Activated CD4-positive, alpha-beta T cell treated with anti-CD3 and anti-CD28 coated beads for 24 hours (primary cell): ENCODE measurements around the gene PTGDS.
"Not testable (repeated sequence)": the region's sequence is repeated elsewhere in the genome, so short reads cannot be mapped to it uniquely, and the experiment has no call there.

Source experiments
- DNase-seq, 2 donors: peaks; one replicate each; pipeline ENCODE4 v3.0.0-alpha.2; 2020; ENCODE audit warnings: low read depth in 2 of 2

Gene PTGDS

GRCh38 chr9:136990242-136990911 lies 13.1 kb downstream of the PTGDS start:
- DNase-seq, result no peak

GRCh38 chr9:136991993-136992818 lies 14.9 kb downstream of the PTGDS start, which contains the start of gene PAXX:
TSS of gene PAXX (plus strand) at chr9:136992422. CDS start at chr9:136992444, 22 bp downstream.
- DNase-seq, result peak; percentile 94 to 95

GRCh38 chr9:136992819-136993369 lies 15.6 kb downstream of the PTGDS start:
- DNase-seq, result no peak

GRCh38 chr9:136994180-136994887 lies 17.0 kb downstream of the PTGDS start:
- DNase-seq, result no peak

- no peak for DNase-seq
Observed at GRCh38 chr9:136994888-136995230, 17.6 kb downstream of the PTGDS start.

- DNase-seq, result no peak
Observed at GRCh38 chr9:136995362-136995761, 18.1 kb downstream of the PTGDS start.

- DNase-seq, result no peak
Observed at GRCh38 chr9:136995772-136996311, 18.5 kb downstream of the PTGDS start.

- no peak for DNase-seq
Observed at GRCh38 chr9:136996361-136997292, 19.3 kb downstream of the PTGDS start, which contains the start of gene CLIC3. TSS of gene CLIC3 (minus strand) at chr9:136996568. CDS start at chr9:136996543, 25 bp downstream.

GRCh38 chr9:136997371-136997770 lies 20.1 kb downstream of the PTGDS start:
- DNase-seq, result no peak

GRCh38 chr9:136997830-136998234 lies 20.5 kb downstream of the PTGDS start:
- no peak for DNase-seq

- no peak for DNase-seq
Observed at GRCh38 chr9:137000177-137000930, 23.1 kb downstream of the PTGDS start.

- no peak for DNase-seq
Observed at GRCh38 chr9:137001857-137002645, 24.7 kb downstream of the PTGDS start.

- no peak for DNase-seq
Observed at GRCh38 chr9:137002646-137003041, 25.3 kb downstream of the PTGDS start.

GRCh38 chr9:137004285-137004684 lies 27.0 kb downstream of the PTGDS start:
- DNase-seq, result not testable (repeated sequence)

GRCh38 chr9:137006116-137007003 lies 29.1 kb downstream of the PTGDS start:
- DNase-seq, result no peak

GRCh38 chr9:137007108-137007815 lies 30.0 kb downstream of the PTGDS start:
- DNase-seq, result no peak

- no peak for DNase-seq
Observed at GRCh38 chr9:137007816-137008270, 30.5 kb downstream of the PTGDS start.
